Endothelial cell (in vitro differentiated cells): Measurements from ENCODE around the gene THAP7. TPM values are rescaled to one million over a fixed set of nuclear protein-coding genes. Genes with fewer than 3 reads are reported as not detected.

ENCODE experiments used
- DNase-seq: peaks from one replicate; pipeline ENCODE4 v3.0.0; 2021; ENCODE audit warnings: low spot score
- H3K27ac Mint-ChIP-seq: one replicate; pipeline ENCODE4 v1.8.0; 2021; ENCODE audit warnings: mixed read lengths, inconsistent platforms; ENCODE audit not compliant: unreplicated experiment
- H3K27me3 Mint-ChIP-seq: one replicate; pipeline ENCODE4 v1.8.0; 2021; ENCODE audit warnings: mild to moderate bottlenecking, moderate library complexity, mixed read lengths, inconsistent platforms; ENCODE audit not compliant: unreplicated experiment
- H3K36me3 Mint-ChIP-seq: one replicate; pipeline ENCODE4 v1.8.0; 2021; ENCODE audit warnings: mild to moderate bottlenecking, low read depth, mixed read lengths, inconsistent platforms; ENCODE audit not compliant: unreplicated experiment
- H3K4me1 Mint-ChIP-seq: one replicate; pipeline ENCODE4 v1.8.0; 2021; ENCODE audit warnings: mild to moderate bottlenecking, mixed read lengths, inconsistent platforms; ENCODE audit not compliant: unreplicated experiment
- H3K4me3 Mint-ChIP-seq: one replicate; pipeline ENCODE4 v1.8.0; 2021; ENCODE audit warnings: mild to moderate bottlenecking, mixed read lengths, inconsistent platforms; ENCODE audit not compliant: unreplicated experiment
- H3K9me3 Mint-ChIP-seq: one replicate; pipeline ENCODE4 v1.8.0; 2021; ENCODE audit warnings: mixed read lengths, inconsistent platforms; ENCODE audit not compliant: unreplicated experiment
- CTCF ChIP-seq: fragments of 200-600 bp; sonication (generic); IDR thresholded peaks from one replicate; pipeline ENCODE4 v1.5.0; 2021; ENCODE audit warnings: antibody characterized with exemption; ENCODE audit not compliant: unreplicated experiment
- total RNA-seq: library from RNA; stranded (reverse); fragmentation: NEBNext Ultra II Directional; extraction: Animal tissue kit (Norgen Biotek cat#: 25700); gene quantifications from one replicate; pipeline ENCODE4 v1.2.1, GENCODE V29; 2021; ENCODE audit not compliant: unreplicated experiment

Gene THAP7
- total RNA-seq, 1 donor from 2014 or later: 13.5 TPM

- TF ChIP-seq CTCF: no peak
- Mint-ChIP-seq H3K36me3 (peaks cover 7% of the 10 kb centered on the region), H3K4me1 (peaks cover 14% of the 10 kb centered on the region), H3K27ac (peak within 1 kb of the TSS; percentile 84), H3K9me3 (no peaks in the 10 kb centered on the region), H3K4me3 (peak within 1 kb of the TSS; percentile 100), H3K27me3 (peaks cover 17% of the 10 kb centered on the region)
- DNase-seq: peak; percentile 82
Observed at GRCh38 chr22:20981787-20982562, 19.9 kb downstream of the THAP7 start, which contains the start of gene LZTR1. Gene LZTR1 (plus strand): TSS chr22:20982297. CDS start chr22:20982372, 75 bp downstream.

GRCh38 chr22:20980938-20981722 lies 20.8 kb downstream of the THAP7 start:
- Mint-ChIP-seq H3K4me1 (peaks cover 14% of the 10 kb centered on the region), H3K27me3 (peaks cover 17% of the 10 kb centered on the region), H3K27ac (no peak overlapping the region), H3K36me3 (peaks cover under 1% of the 10 kb centered on the region), H3K4me3 (peak overlapping the region; percentile 90), H3K9me3 (no peaks in the 10 kb centered on the region)
- no peak for DNase-seq
- TF ChIP-seq CTCF: no peak

- no peak for DNase-seq
- TF ChIP-seq CTCF: no peak
- Mint-ChIP-seq H3K27ac (no peak overlapping the region), H3K36me3 (no peaks in the 10 kb centered on the region), H3K4me3 (no peak overlapping the region), H3K9me3 (no peaks in the 10 kb centered on the region), H3K4me1 (peaks cover 14% of the 10 kb centered on the region), H3K27me3 (peaks cover 16% of the 10 kb centered on the region)
Observed at GRCh38 chr22:20980523-20980922, 21.4 kb downstream of the THAP7 start.

GRCh38 chr22:20979940-20980453 lies 21.9 kb downstream of the THAP7 start:
- H3K9me3 Mint-ChIP-seq: no peaks in the 10 kb centered on the region
- peaks cover 21% of the 10 kb centered on the region for H3K27me3 Mint-ChIP-seq
- H3K27ac Mint-ChIP-seq: peak overlapping the region; percentile 75

More at GRCh38 chr22:20979940-20980453, 21.9 kb downstream of the THAP7 start:
- peak overlapping the region; percentile 78 for H3K4me3 Mint-ChIP-seq
- H3K36me3 Mint-ChIP-seq: no peaks in the 10 kb centered on the region
- H3K4me1 Mint-ChIP-seq: peaks cover 14% of the 10 kb centered on the region
- DNase-seq: no peak
- no peak for TF ChIP-seq CTCF
